ENCODE results near the gene NR3C2. TPM values are rescaled to one million over a fixed set of nuclear protein-coding genes. Genes with fewer than 3 reads are reported as not detected.

Gene NR3C2
- total and polyA plus RNA-seq, 3 donors from 2014 or later: 17.6 to 28.1 (median 19.9) TPM

GRCh38 chr4:148266921-148267320 lies 175.3 kb downstream of the NR3C2 start:
- H3K27me3 ChIP-seq: no peaks in the 10 kb centered on the region
- H3K36me3 ChIP-seq (ENCODE audit: low read depth, missing control alignments): no peaks in the 10 kb centered on the region
- no peak overlapping the region for H3K4me3 ChIP-seq
- TF ChIP-seq POLR2A (IDR thresholded peaks at IDR 0.05) (no peak), CTCF (IDR thresholded peaks at IDR 0.05) (no peak)
- intact Hi-C loops (cut with DNase I; ENCODE audit: low total_unique reads): no loop called here
- H3K27ac ChIP-seq: no peak overlapping the region
- no peaks in the 10 kb centered on the region for H3K4me1 ChIP-seq
- no peaks in the 10 kb centered on the region for H3K9me3 ChIP-seq
- DNase-seq: no peak
- 33 to 44% methylated on average over 2 of the region's 2 CpGs for WGBS, 2 donors

- Histone ChIP-seq H3K27me3 (no peaks in the 10 kb centered on the region), H3K27ac (no peak overlapping the region), H3K4me1 (no peaks in the 10 kb centered on the region), H3K36me3 (ENCODE audit: low read depth, missing control alignments) (no peaks in the 10 kb centered on the region), H3K9me3 (no peaks in the 10 kb centered on the region), H3K4me3 (no peak overlapping the region)
- intact Hi-C loops (cut with DNase I; ENCODE audit: low total_unique reads): no loop called here
- no peak for TF ChIP-seq CTCF (IDR thresholded peaks at IDR 0.05)
- TF ChIP-seq POLR2A (IDR thresholded peaks at IDR 0.05): no peak
- DNase-seq: no peak
- 93 to 98% methylated on average over 7 of the region's 7 CpGs for WGBS, 2 donors
Observed at GRCh38 chr4:148266240-148266639, 176.0 kb downstream of the NR3C2 start.

GRCh38 chr4:148265627-148266026 lies 176.6 kb downstream of the NR3C2 start:
- intact Hi-C loops (cut with DNase I; ENCODE audit: low total_unique reads): no loop called here

GRCh38 chr4:148263802-148264201 lies 178.4 kb downstream of the NR3C2 start:
- WGBS, 2 donors: 86% methylated on average over 2 of the region's 2 CpGs
- Histone ChIP-seq H3K4me1 (no peaks in the 10 kb centered on the region), H3K4me3 (no peak overlapping the region), H3K27me3 (no peaks in the 10 kb centered on the region), H3K36me3 (ENCODE audit: low read depth, missing control alignments) (no peaks in the 10 kb centered on the region), H3K9me3 (no peaks in the 10 kb centered on the region), H3K27ac (no peak overlapping the region)
- no peak for DNase-seq
- TF ChIP-seq POLR2A (IDR thresholded peaks at IDR 0.05): no peak
- no peak for TF ChIP-seq CTCF (IDR thresholded peaks at IDR 0.05)
- intact Hi-C loops (cut with DNase I; ENCODE audit: low total_unique reads): no loop called here

More at GRCh38 chr4:148265627-148266026, 176.6 kb downstream of the NR3C2 start:
- Histone ChIP-seq H3K9me3 (no peaks in the 10 kb centered on the region), H3K4me1 (no peaks in the 10 kb centered on the region), H3K27me3 (no peaks in the 10 kb centered on the region), H3K27ac (no peak overlapping the region), H3K4me3 (no peak overlapping the region), H3K36me3 (ENCODE audit: low read depth, missing control alignments) (no peaks in the 10 kb centered on the region)
- DNase-seq: no peak
- no peak for TF ChIP-seq CTCF (IDR thresholded peaks at IDR 0.05)
- no peak for TF ChIP-seq POLR2A (IDR thresholded peaks at IDR 0.05)
- WGBS, 2 donors: 95 to 98% methylated on average over 5 of the region's 5 CpGs

- Histone ChIP-seq H3K27me3 (no peaks in the 10 kb centered on the region), H3K4me1 (no peaks in the 10 kb centered on the region), H3K36me3 (ENCODE audit: low read depth, missing control alignments) (no peaks in the 10 kb centered on the region), H3K9me3 (no peaks in the 10 kb centered on the region), H3K4me3 (no peak overlapping the region), H3K27ac (no peak overlapping the region)
- TF ChIP-seq POLR2A (IDR thresholded peaks at IDR 0.05): no peak
- no peak for TF ChIP-seq CTCF (IDR thresholded peaks at IDR 0.05)
- DNase-seq: no peak
- intact Hi-C loops (cut with DNase I; ENCODE audit: low total_unique reads): no loop called here
- WGBS, 2 donors: 93 to 96% methylated on average over 4 of the region's 4 CpGs
Observed at GRCh38 chr4:148263127-148263526, 179.1 kb downstream of the NR3C2 start.

Measured in testis (tissue), 3 donors.